HG03064 (cell line): Measurements from ENCODE around the gene FADS2.
"Not testable (repeated sequence)": the region's sequence is repeated elsewhere in the genome, so short reads cannot be mapped to it uniquely, and the experiment has no call there.

Experiments
- ATAC-seq: cut with Tn5 transposase; IDR thresholded peaks from one replicate; pipeline ENCODE4 v1.9.1; 2021; ENCODE audit warnings: low read depth; ENCODE audit not compliant: unreplicated experiment

FADS2 gene

GRCh38 chr11:61864814-61865775 lies 37.0 kb downstream of the FADS2 start:
- no peak for ATAC-seq

DNA sequence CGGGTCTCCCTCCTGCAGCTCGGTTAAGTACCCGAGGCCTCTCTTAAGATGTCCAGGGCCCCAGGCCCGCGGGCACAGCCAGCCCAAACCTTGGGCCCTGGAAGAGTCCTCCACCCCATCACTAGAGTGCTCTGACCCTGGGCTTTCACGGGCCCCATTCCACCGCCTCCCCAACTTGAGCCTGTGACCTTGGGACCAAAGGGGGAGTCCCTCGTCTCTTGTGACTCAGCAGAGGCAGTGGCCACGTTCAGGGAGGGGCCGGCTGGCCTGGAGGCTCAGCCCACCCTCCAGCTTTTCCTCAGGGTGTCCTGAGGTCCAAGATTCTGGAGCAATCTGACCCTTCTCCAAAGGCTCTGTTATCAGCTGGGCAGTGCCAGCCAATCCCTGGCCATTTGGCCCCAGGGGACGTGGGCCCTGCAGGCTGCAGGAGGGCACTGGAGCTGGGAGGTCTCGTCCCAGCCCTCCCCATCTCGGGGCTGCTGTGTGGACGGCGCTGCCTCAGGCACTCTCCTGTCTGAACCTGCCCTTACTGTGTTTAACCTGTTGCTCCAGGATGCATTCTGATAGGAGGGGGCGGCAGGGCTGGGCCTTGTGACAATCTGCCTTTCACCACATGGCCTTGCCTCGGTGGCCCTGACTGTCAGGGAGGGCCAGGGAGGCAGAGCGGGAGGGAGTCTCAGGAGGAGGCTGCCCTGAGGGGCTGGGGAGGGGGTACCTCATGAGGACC lies 38.3 kb downstream of the FADS2 start:
- ATAC-seq = no peak

GRCh38 chr11:61866958-61867343 lies 38.9 kb downstream of the FADS2 start:
- ATAC-seq = no peak

DNA sequence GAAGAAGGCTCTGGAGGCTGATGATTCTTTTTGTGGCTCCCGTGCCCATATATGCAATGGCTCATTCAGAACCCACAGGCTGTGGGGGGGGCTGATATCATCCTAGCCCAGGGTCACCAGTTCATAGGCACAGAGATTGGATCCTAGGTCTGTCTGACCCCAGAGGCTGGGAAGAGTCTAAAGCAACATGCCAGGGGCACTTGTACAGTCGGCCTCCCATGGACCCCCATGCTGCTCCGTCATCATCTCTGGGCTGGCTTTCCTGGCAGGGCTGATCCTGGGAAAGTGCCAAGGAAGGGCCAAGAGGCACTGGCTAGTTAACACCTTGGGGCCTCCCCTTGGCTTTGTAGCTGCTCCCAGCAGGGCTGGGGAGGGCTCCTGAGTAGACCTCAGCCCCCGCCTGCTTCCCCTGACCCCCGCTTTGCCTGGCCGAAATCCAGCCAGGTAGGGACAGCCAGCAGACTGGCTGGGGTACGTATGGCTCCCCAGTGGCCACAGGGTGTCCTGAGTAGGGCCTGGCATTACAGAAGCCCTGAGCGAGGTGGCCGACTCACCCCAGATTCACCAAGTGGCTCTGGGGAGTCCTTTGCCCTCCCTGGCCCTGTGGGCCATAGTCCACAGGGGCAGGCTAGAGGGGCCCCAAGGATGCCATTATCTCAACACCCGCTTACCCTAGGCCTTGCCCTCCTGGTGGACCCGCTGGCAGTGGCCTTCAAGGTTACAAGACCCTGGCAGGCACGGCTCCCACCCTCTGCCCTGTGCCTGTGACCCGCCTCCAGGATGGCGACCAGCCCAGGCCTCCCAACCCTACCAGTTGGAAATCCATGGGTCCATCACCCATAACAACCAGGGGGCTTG lies 40.7 kb downstream of the FADS2 start:
- ATAC-seq = no peak

DNA sequence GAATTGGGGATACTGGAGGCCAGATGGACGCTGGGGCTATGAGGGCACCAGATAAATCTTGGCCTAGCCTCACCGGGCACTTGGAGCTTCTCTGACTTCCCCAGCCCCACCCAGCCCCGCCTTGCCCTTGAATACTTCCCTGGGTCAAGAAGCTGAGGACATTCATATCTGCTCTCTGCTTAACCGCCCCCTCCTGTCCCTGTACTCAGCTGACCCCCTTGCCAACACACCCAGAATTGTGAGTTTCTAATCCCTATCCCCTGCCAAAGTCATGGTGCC lies 41.3 kb downstream of the FADS2 start:
- ATAC-seq = no peak

- no peak for ATAC-seq
These were observed 41.8 kb downstream of the FADS2 start for GRCh38 chr11:61869708-61870451.

- no peak for ATAC-seq
These were observed 42.5 kb downstream of the FADS2 start for GRCh38 chr11:61870541-61871031.

DNA sequence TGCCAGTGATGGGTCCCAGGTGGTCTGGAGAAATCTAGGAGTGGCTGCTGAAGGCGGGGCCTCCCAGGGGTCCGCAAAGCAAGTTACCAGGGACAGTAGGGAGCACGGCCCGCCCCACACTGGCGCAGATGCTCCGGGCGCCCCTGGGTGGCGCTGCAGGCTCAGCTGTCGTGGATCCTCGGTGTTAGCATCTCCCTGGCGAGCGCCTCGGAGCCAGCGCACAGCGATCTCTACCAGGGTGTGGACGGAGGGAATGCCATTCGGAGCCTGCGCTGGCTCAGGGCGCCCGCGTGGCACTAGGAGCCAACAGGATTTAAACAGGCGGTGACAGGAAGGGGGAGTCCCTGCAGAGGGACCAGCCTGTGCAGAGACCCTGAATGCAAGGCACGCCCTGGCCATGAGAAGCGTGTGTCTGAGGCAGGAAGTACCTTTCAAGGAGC lies 43.1 kb downstream of the FADS2 start:
- ATAC-seq = peak; percentile 67

GRCh38 chr11:61872935-61873565 lies 45.0 kb downstream of the FADS2 start:
- no peak for ATAC-seq

- ATAC-seq = no peak
These were observed 45.7 kb downstream of the FADS2 start for GRCh38 chr11:61873588-61874376.

DNA sequence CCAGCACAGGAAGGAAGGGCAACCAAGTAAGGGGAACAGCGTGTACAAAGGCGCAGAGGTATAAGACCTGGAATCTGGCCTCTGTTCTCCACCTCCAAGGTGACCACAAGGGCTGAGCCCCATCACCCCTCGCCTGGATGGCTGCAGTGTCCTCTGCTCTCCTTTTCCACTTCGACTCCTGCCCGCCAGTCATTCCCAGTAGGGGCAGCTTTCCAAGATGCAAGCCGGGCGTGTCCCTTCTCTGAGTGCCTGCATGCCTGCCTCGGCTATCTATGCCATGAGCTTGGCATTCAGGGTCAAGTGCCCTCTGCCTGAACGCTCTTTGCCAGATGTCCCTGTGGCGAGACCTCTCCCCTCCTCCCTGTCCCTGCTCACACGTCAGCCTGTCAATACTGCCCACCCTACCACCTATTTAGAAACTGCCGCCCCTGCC lies 46.3 kb downstream of the FADS2 start:
- ATAC-seq = no peak

DNA sequence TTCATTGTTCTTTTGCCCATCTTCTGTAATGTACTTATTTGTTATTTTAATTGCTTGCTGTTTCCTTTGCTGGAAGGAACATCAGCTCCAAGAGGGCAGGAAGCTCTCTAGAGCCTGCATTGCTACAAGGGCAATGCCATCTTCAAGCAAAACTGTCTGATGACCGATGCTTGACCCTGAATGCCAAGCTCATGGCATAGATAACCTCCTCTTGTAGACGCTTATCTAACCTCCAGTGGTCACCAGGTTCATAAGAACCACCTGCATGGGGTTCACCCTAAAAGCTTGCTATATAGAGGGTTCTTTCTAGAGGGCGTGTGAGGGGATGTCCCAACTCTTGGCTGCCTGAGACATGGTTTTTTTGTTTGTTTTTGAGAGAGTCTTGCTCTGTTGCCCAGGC lies 46.8 kb downstream of the FADS2 start:
- no peak for ATAC-seq

DNA sequence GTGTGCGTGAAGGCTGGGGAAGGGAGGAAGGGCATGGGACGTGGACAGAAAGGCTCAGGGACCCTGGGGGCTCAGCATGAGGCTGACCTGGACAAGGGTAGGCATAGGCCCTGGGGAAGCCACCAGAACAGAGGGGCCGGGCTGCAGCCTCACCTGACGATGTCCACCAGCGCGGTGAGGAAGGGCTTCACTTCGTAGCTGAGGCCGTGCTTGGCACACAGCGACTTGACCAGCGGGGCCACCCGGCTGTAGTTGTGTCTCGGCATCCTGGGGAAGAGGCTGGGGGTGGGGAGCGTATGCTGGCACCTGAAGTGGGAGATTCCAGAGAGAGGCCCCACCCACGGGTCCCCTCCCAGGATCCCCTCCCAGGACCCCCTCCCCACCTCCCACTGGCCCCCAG lies 47.6 kb downstream of the FADS2 start:
- ATAC-seq = no peak

DNA sequence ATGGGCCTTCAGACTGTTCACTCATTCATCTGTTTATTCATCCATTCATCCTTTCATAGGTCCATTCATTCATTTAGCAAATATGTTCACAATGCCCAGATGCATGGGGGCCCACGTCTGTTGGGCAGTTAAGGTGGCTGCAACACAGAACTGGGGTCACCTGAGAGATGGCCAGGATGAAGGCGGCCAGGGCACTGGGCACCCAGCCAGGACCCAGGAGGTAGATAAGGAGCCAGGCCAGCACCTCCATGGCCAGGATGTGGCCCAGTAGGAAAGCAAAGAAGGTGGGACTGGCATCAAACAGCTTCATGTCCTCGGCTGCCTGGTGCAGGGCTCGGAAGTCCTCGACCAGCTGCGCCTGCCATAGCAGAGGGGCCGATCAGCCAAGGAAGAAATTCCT lies 51.1 kb downstream of the FADS2 start:
- ATAC-seq = no peak

DNA sequence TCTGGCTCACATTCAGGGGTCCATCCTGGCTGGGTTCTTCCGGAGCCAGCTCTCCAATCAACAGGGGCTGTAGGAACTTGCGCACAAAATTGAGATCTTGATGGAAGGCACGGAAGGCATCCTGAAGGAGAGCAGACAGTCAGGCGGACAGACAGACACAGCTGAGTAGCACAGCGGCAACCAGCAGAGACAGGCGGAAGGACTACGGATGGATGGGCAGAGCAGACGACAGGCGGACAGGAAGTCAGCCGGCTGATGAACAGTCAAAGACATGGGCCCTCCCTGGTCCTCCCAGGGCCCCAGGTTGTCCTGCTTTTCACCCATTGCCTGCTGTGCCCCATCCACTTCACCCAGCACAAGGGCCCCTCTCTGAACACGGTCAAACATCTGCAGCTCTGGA lies 51.9 kb downstream of the FADS2 start:
- no peak for ATAC-seq

DNA sequence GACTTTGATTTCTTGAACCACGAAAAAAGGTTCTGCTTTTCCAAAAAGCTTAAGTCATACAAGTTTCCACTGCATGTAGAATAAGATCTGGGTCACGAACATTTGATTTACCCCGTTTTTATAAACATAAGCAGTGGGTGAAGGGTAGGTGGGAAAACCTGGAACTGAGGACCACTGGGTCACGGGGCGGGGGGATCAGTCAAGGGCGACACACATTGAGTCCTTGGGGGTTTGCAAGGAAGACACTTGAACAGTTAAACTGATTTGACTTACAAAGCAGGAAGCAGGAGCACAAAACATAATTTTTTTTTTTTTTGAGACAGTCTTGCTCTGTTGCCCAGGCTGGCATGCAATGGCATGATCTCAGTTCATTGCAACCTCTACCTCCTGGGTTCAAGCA lies 52.4 kb downstream of the FADS2 start:
- ATAC-seq = no peak

DNA sequence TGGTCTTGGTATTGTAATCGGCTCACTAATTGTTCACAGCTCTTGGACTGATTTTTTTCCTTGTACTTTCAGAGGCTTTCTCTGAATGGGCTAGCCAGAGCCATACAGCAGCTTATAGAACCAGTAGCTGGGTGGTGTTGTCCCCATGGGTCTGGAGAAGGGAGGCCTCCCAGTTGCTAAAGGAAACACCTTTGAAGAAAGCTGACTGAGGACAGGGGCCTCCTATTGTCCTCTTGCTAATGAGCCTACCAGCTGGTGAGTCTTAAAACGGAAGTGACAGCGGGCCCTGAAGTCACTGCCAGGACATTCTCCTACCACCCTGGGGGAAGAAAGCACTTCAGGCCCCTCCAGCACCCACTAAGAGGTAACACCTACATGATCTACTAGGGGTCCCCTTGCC lies 53.3 kb downstream of the FADS2 start:
- ATAC-seq = no peak

DNA sequence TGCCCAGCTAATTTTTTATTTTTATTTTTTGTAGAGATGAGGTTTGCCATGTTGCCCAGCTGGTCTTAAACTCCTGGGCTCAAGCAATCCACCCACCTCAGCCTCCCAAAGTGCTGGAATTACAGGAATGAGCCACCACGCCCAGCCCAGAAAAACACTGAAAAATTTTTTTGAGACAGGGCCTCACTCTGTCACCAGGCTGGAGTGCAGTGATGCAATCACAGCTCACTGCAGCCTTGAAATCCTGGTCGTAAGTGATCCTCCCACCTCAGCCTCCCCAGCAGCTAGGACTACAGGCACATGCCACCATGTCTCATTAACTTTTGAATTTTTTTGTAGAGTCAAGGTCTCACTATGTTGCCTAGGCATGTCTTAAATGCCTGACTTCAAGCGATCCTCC lies 54.2 kb downstream of the FADS2 start:
- not testable (repeated sequence) for ATAC-seq

DNA sequence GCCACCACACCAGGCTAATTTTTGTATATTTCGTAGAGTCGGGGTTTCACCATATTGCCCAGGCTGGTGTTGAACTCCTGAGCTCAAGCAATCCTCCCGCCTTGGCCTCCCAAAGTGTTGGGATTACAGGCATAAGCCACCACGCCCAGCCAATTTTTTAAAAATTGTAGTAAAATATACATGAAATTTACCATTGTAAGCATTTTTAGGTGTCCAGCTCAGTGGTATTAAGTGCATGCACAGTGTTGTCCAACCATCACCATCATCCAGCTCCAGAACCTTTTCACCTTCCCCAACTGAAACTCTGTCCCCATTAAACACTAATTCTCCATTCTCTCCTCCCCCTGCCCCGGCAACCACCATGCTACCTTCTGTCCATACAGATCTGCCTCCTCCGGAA lies 54.8 kb downstream of the FADS2 start:
- no peak for ATAC-seq
